OCI-LY7 (cell line): ENCODE results near the gene STH.

ENCODE experiments used
- CTCF ChIP-seq: fragments of 200-600 bp; sonication (generic); conservative IDR thresholded peaks from 2 replicates; pipeline ENCODE4 v1.5.1; 2014; ENCODE audit warnings: mild to moderate bottlenecking, antibody characterized with exemption, low read length, moderate library complexity, mixed read lengths
- EZH2phosphoT487 ChIP-seq: fragments of 200-600 bp; sonication (generic); IDR thresholded peaks from 2 replicates; pipeline ENCODE4 v1.6.1; 2018; ENCODE audit warnings: low read depth, borderline replicate concordance, mild to moderate bottlenecking, mixed run types, antibody characterized with exemption, low read length, moderate library complexity, mixed read lengths

- TF ChIP-seq CTCF (no peak), EZH2phosphoT487 (no peak)
Measured at GRCh38 chr17:45951403-45951802, 47.6 kb upstream of the STH start.
